RWPE2 (cell line): Measurements from ENCODE around the gene SIGLEC7.

Experiments
- ATAC-seq: fragments of 200-7000 bp; cut with Tn5 transposase; 3 replicates; pipeline ENCODE4 v1.9.1; 2021; ENCODE audit warnings: low read depth
- DNase-seq: peaks from one replicate; pipeline ENCODE4 v3.0.0-alpha.2; 2020; ENCODE audit warnings: low spot score
- H3K27ac ChIP-seq: fragments of 450-650 bp; 2 replicates; pipeline ENCODE4 v1.5.1; 2017; ENCODE audit warnings: mild to moderate bottlenecking; ENCODE audit not compliant: poor library complexity, severe bottlenecking
- H3K27me3 ChIP-seq: fragments of 250-450 bp; sonication (Bioruptor Pico); 2 replicates; pipeline ENCODE4 v1.5.1; 2021; ENCODE audit warnings: mild to moderate bottlenecking, moderate library complexity; ENCODE audit not compliant: insufficient read depth, poor library complexity, severe bottlenecking
- H3K36me3 ChIP-seq: fragments of 250-450 bp; sonication (Bioruptor Pico); 2 replicates; pipeline ENCODE4 v1.5.1; 2020; ENCODE audit warnings: low read depth, mild to moderate bottlenecking, moderate library complexity
- H3K4me1 ChIP-seq: fragments of 250-450 bp; sonication (Bioruptor Pico); 2 replicates; pipeline ENCODE4 v1.5.1; 2021; ENCODE audit warnings: mild to moderate bottlenecking, moderate library complexity; ENCODE audit not compliant: insufficient read depth, poor library complexity, severe bottlenecking
- H3K4me3 ChIP-seq: fragments of 250-450 bp; sonication (Bioruptor Pico); 2 replicates; pipeline ENCODE4 v1.5.1; 2021; ENCODE audit warnings: mild to moderate bottlenecking, moderate library complexity; ENCODE audit not compliant: severe bottlenecking
- H3K9me3 ChIP-seq: fragments of 250-450 bp; sonication (Bioruptor Pico); 2 replicates; pipeline ENCODE4 v1.5.1; 2021; ENCODE audit warnings: mild to moderate bottlenecking, moderate library complexity; ENCODE audit not compliant: severe bottlenecking
- CTCF ChIP-seq: fragments of 450-650 bp; IDR thresholded peaks from one replicate; pipeline ENCODE4 v1.5.1; 2017; ENCODE audit warnings: mild to moderate bottlenecking, moderate library complexity; ENCODE audit not compliant: poor library complexity, severe bottlenecking

The SIGLEC7 gene

GRCh38 chr19:51150627-51151026 lies 8.5 kb downstream of the SIGLEC7 start:
- H3K27me3 ChIP-seq = peaks cover 13% of the 10 kb centered on the region
- H3K36me3 ChIP-seq = no peaks in the 10 kb centered on the region

GRCh38 chr19:51156710-51157109 lies 14.6 kb downstream of the SIGLEC7 start:
- no peak overlapping the region for H3K27ac ChIP-seq

More at GRCh38 chr19:51150627-51151026, 8.5 kb downstream of the SIGLEC7 start:
- ATAC-seq (no peak), DNase-seq (no peak)
- Histone ChIP-seq H3K9me3 (no peaks in the 10 kb centered on the region), H3K27ac (no peak overlapping the region), H3K4me1 (no peaks in the 10 kb centered on the region), H3K4me3 (no peak overlapping the region)
- TF ChIP-seq CTCF = no peak

GRCh38 chr19:51157265-51157664 lies 15.2 kb downstream of the SIGLEC7 start:
- no peaks in the 10 kb centered on the region for H3K4me1 ChIP-seq
- no peak for ATAC-seq
- no peaks in the 10 kb centered on the region for H3K9me3 ChIP-seq
- H3K4me3 ChIP-seq = no peak overlapping the region
- TF ChIP-seq CTCF = no peak
- DNase-seq = no peak
- no peaks in the 10 kb centered on the region for H3K36me3 ChIP-seq
- peaks cover 9% of the 10 kb centered on the region for H3K27me3 ChIP-seq
- H3K27ac ChIP-seq = no peak overlapping the region

More at GRCh38 chr19:51156710-51157109, 14.6 kb downstream of the SIGLEC7 start:
- TF ChIP-seq CTCF = no peak
- Histone ChIP-seq H3K4me1 (no peaks in the 10 kb centered on the region), H3K9me3 (no peaks in the 10 kb centered on the region), H3K36me3 (no peaks in the 10 kb centered on the region), H3K4me3 (no peak overlapping the region), H3K27me3 (peaks cover 9% of the 10 kb centered on the region)
- no peak for DNase-seq
- ATAC-seq = no peak

GRCh38 chr19:51158474-51159129 lies 16.5 kb downstream of the SIGLEC7 start:
- Histone ChIP-seq H3K27ac (no peak overlapping the region), H3K27me3 (peaks cover 2% of the 10 kb centered on the region), H3K9me3 (no peaks in the 10 kb centered on the region), H3K4me1 (no peaks in the 10 kb centered on the region), H3K36me3 (no peaks in the 10 kb centered on the region), H3K4me3 (no peak overlapping the region)
- DNase-seq (no peak), ATAC-seq (0 out of 3 replicates have a peak, but pooled peaks have one; percentile 25)
- TF ChIP-seq CTCF = peak; percentile 81

- no peak for ATAC-seq
- no peak for DNase-seq
- Histone ChIP-seq H3K9me3 (no peaks in the 10 kb centered on the region), H3K36me3 (no peaks in the 10 kb centered on the region), H3K27ac (no peak overlapping the region), H3K4me3 (no peak overlapping the region), H3K4me1 (no peaks in the 10 kb centered on the region), H3K27me3 (peaks cover 2% of the 10 kb centered on the region)
- TF ChIP-seq CTCF = no peak
Observed at GRCh38 chr19:51159656-51160055, 17.6 kb downstream of the SIGLEC7 start.
